H9 (cell line): ENCODE data around the gene TRIM27. TPM values are rescaled to one million over a fixed set of nuclear protein-coding genes. Genes with fewer than 3 reads are reported as not detected.
"Not testable (repeated sequence)": the region's sequence is repeated elsewhere in the genome, so short reads cannot be mapped to it uniquely, and the experiment has no call there.

Experiments used
- DNase-seq: peaks from one replicate; pipeline ENCODE4 v3.0.0-alpha.2; 2017
- H2AFZ ChIP-seq: one replicate; pipeline ENCODE4 v1.6.1; 2013; ENCODE audit warnings: mild to moderate bottlenecking, low read length, control low read depth, moderate library complexity
- H2AK5ac ChIP-seq: 2 replicates; pipeline ENCODE4 v1.6.1; 2013; ENCODE audit warnings: low read length, control low read depth, mixed read lengths; ENCODE audit not compliant: insufficient read length
- H2BK120ac ChIP-seq: one replicate; pipeline ENCODE4 v1.6.1; 2013; ENCODE audit warnings: low read depth, mild to moderate bottlenecking, low read length, control low read depth, inconsistent platforms; ENCODE audit not compliant: poor library complexity, severe bottlenecking
- H2BK12ac ChIP-seq: 2 replicates; pipeline ENCODE4 v1.6.1; 2013; ENCODE audit warnings: low read length, control low read depth, mixed read lengths, low read depth; ENCODE audit not compliant: insufficient read length
- H2BK15ac ChIP-seq: 2 replicates; pipeline ENCODE4 v1.6.1; 2013; ENCODE audit warnings: low read depth, low read length, control low read depth
- H2BK20ac ChIP-seq: one replicate; pipeline ENCODE4 v1.6.1; 2013; ENCODE audit warnings: low read depth, mild to moderate bottlenecking, low read length, control low read depth, inconsistent platforms; ENCODE audit not compliant: poor library complexity, severe bottlenecking
- H2BK5ac ChIP-seq: 2 replicates; pipeline ENCODE4 v1.6.1; 2013; ENCODE audit warnings: low read length, control low read depth, mixed read lengths; ENCODE audit not compliant: insufficient read length
- H3K14ac ChIP-seq: 2 replicates; pipeline ENCODE4 v1.6.1; 2013; ENCODE audit warnings: low read length, control low read depth; ENCODE audit not compliant: insufficient read depth
- H3K18ac ChIP-seq: 2 replicates; pipeline ENCODE4 v1.6.1; 2013; ENCODE audit warnings: low read depth, mild to moderate bottlenecking, mixed read lengths, low read length, control low read depth; ENCODE audit not compliant: insufficient read length
- H3K23ac ChIP-seq: 2 replicates; pipeline ENCODE4 v1.6.1; 2013; ENCODE audit warnings: low read length, control low read depth, mixed read lengths, low read depth; ENCODE audit not compliant: insufficient read length
- H3K23me2 ChIP-seq: 2 replicates; pipeline ENCODE4 v1.6.1; 2013; ENCODE audit warnings: low read depth, mild to moderate bottlenecking, mixed read lengths, low read length, control low read depth; ENCODE audit not compliant: insufficient read length, poor library complexity, severe bottlenecking
- H3K27ac ChIP-seq: 2 replicates; pipeline ENCODE4 v1.5.1; 2013; ENCODE audit warnings: low read length, control low read depth, mixed read lengths, low read depth; ENCODE audit not compliant: insufficient read length
- H3K27me3 ChIP-seq: 2 replicates; pipeline ENCODE4 v1.6.1; 2013; ENCODE audit warnings: low read length, control low read depth, inconsistent platforms; ENCODE audit not compliant: insufficient read depth
- H3K4ac ChIP-seq: 2 replicates; pipeline ENCODE4 v1.6.1; 2013; ENCODE audit warnings: low read depth, mild to moderate bottlenecking, control low read depth, inconsistent platforms, low read length, moderate library complexity
- H3K4me1 ChIP-seq: 2 replicates; pipeline ENCODE4 v1.6.1; 2013; ENCODE audit warnings: low read length, control low read depth, inconsistent platforms; ENCODE audit not compliant: insufficient read depth
- H3K4me2 ChIP-seq: 2 replicates; pipeline ENCODE4 v1.6.1; 2013; ENCODE audit warnings: low read length, control low read depth, mixed read lengths; ENCODE audit not compliant: insufficient read length, insufficient read depth
- H3K56ac ChIP-seq: 2 replicates; pipeline ENCODE4 v1.6.1; 2013; ENCODE audit warnings: low read depth, mild to moderate bottlenecking, mixed read lengths, low read length, control low read depth; ENCODE audit not compliant: insufficient read length
- H3K79me1 ChIP-seq: 2 replicates; pipeline ENCODE4 v1.6.1; 2013; ENCODE audit warnings: low read depth, mild to moderate bottlenecking, moderate library complexity, low read length, control low read depth, inconsistent platforms; ENCODE audit not compliant: insufficient read depth, poor library complexity, severe bottlenecking
- H3K79me2 ChIP-seq: 2 replicates; pipeline ENCODE4 v1.6.1; 2013; ENCODE audit warnings: low read length, control low read depth, inconsistent platforms; ENCODE audit not compliant: insufficient read depth
- H3K9ac ChIP-seq: 2 replicates; pipeline ENCODE4 v1.6.1; 2013; ENCODE audit warnings: low read length, control low read depth, mixed read lengths; ENCODE audit not compliant: insufficient read length; ENCODE audit errors: extremely low read depth
- H3K9me3 ChIP-seq: one replicate; pipeline ENCODE4 v1.6.1; 2013; ENCODE audit warnings: low read depth, low read length, inconsistent platforms; ENCODE audit not compliant: control insufficient read depth
- H3T11ph ChIP-seq: one replicate; pipeline ENCODE4 v1.6.1; 2013; ENCODE audit warnings: mild to moderate bottlenecking, low read length, control low read depth, inconsistent platforms
- H4K20me1 ChIP-seq: one replicate; pipeline ENCODE4 v1.6.1; 2013; ENCODE audit not compliant: control insufficient read depth, insufficient read length, insufficient read depth
- H4K5ac ChIP-seq: 2 replicates; pipeline ENCODE4 v1.6.1; 2013; ENCODE audit warnings: low read depth, mild to moderate bottlenecking, mixed read lengths, low read length, control low read depth; ENCODE audit not compliant: insufficient read length
- H4K8ac ChIP-seq: replicated peaks from 2 replicates; pipeline ENCODE4 v1.6.1; 2013; ENCODE audit warnings: low read length, control low read depth, mixed read lengths, low read depth; ENCODE audit not compliant: insufficient read length
- H4K91ac ChIP-seq: 2 replicates; pipeline ENCODE4 v1.6.1; 2013; ENCODE audit warnings: low read depth, mild to moderate bottlenecking, moderate library complexity, mixed read lengths, low read length, control low read depth; ENCODE audit not compliant: insufficient read length
- H3K27ac Mint-ChIP-seq, 3 experiments: 2 replicates in 2 of 3; 3 replicates in 1 of 3; pipeline ENCODE4 v1.8.0; 2020 to 2021; ENCODE audit warnings: mixed read lengths in 3 of 3, mild to moderate bottlenecking in 1 of 3, moderate library complexity in 1 of 3
- H3K27me3 Mint-ChIP-seq: 2 replicates; pipeline ENCODE4 v1.8.0; 2021; ENCODE audit warnings: low read depth, mild to moderate bottlenecking, moderate library complexity, mixed read lengths
- H3K36me3 Mint-ChIP-seq, 3 experiments: 2 replicates in 2 of 3; 3 replicates in 1 of 3; pipeline ENCODE4 v1.8.0; 2020 to 2021; ENCODE audit warnings: low read depth in 3 of 3, mixed read lengths in 3 of 3; ENCODE audit not compliant: insufficient read depth in 1 of 3
- H3K4me1 Mint-ChIP-seq, 2 experiments: 2 replicates each; pipeline ENCODE4 v1.8.0; 2020; ENCODE audit warnings: mixed read lengths in 2 of 2
- H3K4me3 Mint-ChIP-seq, 2 experiments: 2 replicates in 1 of 2; 3 replicates in 1 of 2; pipeline ENCODE4 v1.8.0; 2020 to 2021; ENCODE audit warnings: mild to moderate bottlenecking in 2 of 2, mixed read lengths in 2 of 2, moderate library complexity in 1 of 2
- H3K9me3 Mint-ChIP-seq, 2 experiments: 2 replicates in 1 of 2; 3 replicates in 1 of 2; pipeline ENCODE4 v1.8.0; 2020; ENCODE audit warnings: mild to moderate bottlenecking in 2 of 2, mixed read lengths in 2 of 2, moderate library complexity in 1 of 2
- CTCF ChIP-seq: fragments of 200-600 bp; sonication (generic); conservative IDR thresholded peaks from 3 replicates; pipeline ENCODE4 v1.8.0; 2021; ENCODE audit warnings: antibody characterized with exemption, mild to moderate bottlenecking
- WGBS: extraction: QIAGEN DNeasy Blood & Tissue Kit; methylation state at CpG from one replicate; pipeline ENCODE4 v1.1.7; 2013; ENCODE audit warnings: missing lambda C conversion rate, low lambda C conversion rate, mixed read lengths; ENCODE audit not compliant: insufficient read length; ENCODE audit errors: extremely low coverage; 5-methylcytosine and 5-hydroxymethylcytosine counted together
- total RNA-seq: library from RNA; stranded (reverse); gene quantifications from 2 replicates; pipeline ENCODE4 v1.2.1, GENCODE V29; 2021

Gene TRIM27
- total RNA-seq, 1 experiment from 2014 or later, result 98.2 TPM

GRCh38 chr6:28960846-28961500, 37.2 kb upstream of the TRIM27 start:
- no peak overlapping the region for H4K91ac ChIP-seq
- WGBS, result no CpG with 5 or more reads among the region's 4 CpGs
- H4K20me1 ChIP-seq, result no peaks in the 10 kb centered on the region
- H3K18ac ChIP-seq, result no peak overlapping the region
- H3K79me2 ChIP-seq, result no peaks in the 10 kb centered on the region
- H2BK120ac ChIP-seq, result no peak overlapping the region
- no peaks in the 10 kb centered on the region for H3K23me2 ChIP-seq
- no peak overlapping the region for H3K4me2 ChIP-seq
- TF ChIP-seq CTCF, result no peak
- H2AFZ ChIP-seq, result no peak overlapping the region
- no peak overlapping the region for H4K5ac ChIP-seq
- H3K27me3 ChIP-seq, result no peaks in the 10 kb centered on the region
- H3K4ac ChIP-seq, result no peak overlapping the region
- no peak overlapping the region for H3K14ac ChIP-seq
- no peak overlapping the region for H3K27ac ChIP-seq
- Mint-ChIP-seq H3K27me3 (peaks cover 3% of the 10 kb centered on the region), H3K9me3 (peaks cover 12 to 24% of the 10 kb centered on the region in 2 experiments; a peak in 4 of 5 replicates), H3K4me1 (peaks cover 13 to 14% of the 10 kb centered on the region in 2 experiments), H3K27ac (peak overlapping the region in 1 of 3 experiments; percentile 63; a peak in 1 of 7 replicates), H3K36me3 (peaks cover 0 to 8% (median 2%) of the 10 kb centered on the region in 3 experiments; a peak in 3 of 7 replicates), H3K4me3 (no peak overlapping the region; a peak in 1 of 5 replicates)
- no peaks in the 10 kb centered on the region for H3K79me1 ChIP-seq
- H4K8ac ChIP-seq, result no peak overlapping the region
- H3K56ac ChIP-seq, result no peak overlapping the region
- H2BK15ac ChIP-seq, result no peak overlapping the region
- no peak overlapping the region for H2AK5ac ChIP-seq
- no peak overlapping the region for H3K9ac ChIP-seq
- H3K4me1 ChIP-seq, result no peaks in the 10 kb centered on the region
- H2BK5ac ChIP-seq, result no peak overlapping the region
- no peaks in the 10 kb centered on the region for H3K9me3 ChIP-seq
- H3K23ac ChIP-seq, result no peak overlapping the region
- H2BK12ac ChIP-seq, result no peak overlapping the region
- H3T11ph ChIP-seq, result no peak overlapping the region
- no peak overlapping the region for H2BK20ac ChIP-seq
- no peak for DNase-seq

- not testable (repeated sequence) for DNase-seq, H2BK20ac ChIP-seq, H4K5ac ChIP-seq, H3K9me3 ChIP-seq, H2AFZ ChIP-seq, H4K20me1 ChIP-seq, H3K79me2 ChIP-seq, H3K23ac ChIP-seq, H4K8ac ChIP-seq, H3K23me2 ChIP-seq, H3K4me3 Mint-ChIP-seq, H3K4ac ChIP-seq, H2BK15ac ChIP-seq, H3K27ac Mint-ChIP-seq, H2BK5ac ChIP-seq, H3K27me3 ChIP-seq, H3K27me3 Mint-ChIP-seq, H3K4me1 ChIP-seq, H3K56ac ChIP-seq, H2BK12ac ChIP-seq, H3K79me1 ChIP-seq, H3T11ph ChIP-seq, H3K4me2 ChIP-seq, H3K9ac ChIP-seq, H3K18ac ChIP-seq, H4K91ac ChIP-seq, H3K27ac ChIP-seq, H3K14ac ChIP-seq, H2AK5ac ChIP-seq, H3K36me3 Mint-ChIP-seq, H2BK120ac ChIP-seq
- H3K4me1 Mint-ChIP-seq, result peaks cover 16 to 19% of the 10 kb centered on the region in 2 experiments
- H3K9me3 Mint-ChIP-seq, result peaks cover 12 to 24% of the 10 kb centered on the region in 2 experiments; a peak in 4 of 5 replicates
- WGBS, result no CpG with 5 or more reads among the region's 13 CpGs
These were observed 34.9 kb upstream of the TRIM27 start for GRCh38 chr6:28958561-28959243.
